Ovary (tissue), 3 donors: ENCODE results near the gene RTKN.

Experiments used
- CTCF ChIP-seq, 3 donors: fragments of 450-650 bp in 2 of 3; fragments of 200-600 bp in 1 of 3; IDR thresholded peaks; one replicate each; pipeline versions ENCODE4 v1.5.1 to v1.8.0; 2016 to 2022; ENCODE audit warnings: antibody characterized with exemption in 3 of 3, mild to moderate bottlenecking in 1 of 3
- EP300 ChIP-seq: sonication (generic); formaldehyde crosslinking; IDR thresholded peaks from one replicate; pipeline ENCODE4 v1.6.1; 2017; ENCODE audit warnings: antibody characterized with exemption
- POLR2A ChIP-seq: fragments of 450-650 bp; IDR thresholded peaks from one replicate; pipeline ENCODE4 v1.6.1; 2017; ENCODE audit warnings: antibody characterized with exemption, mild to moderate bottlenecking, moderate library complexity
- donor health status: DM: no; HTN: no; CAD: no.

DNA sequence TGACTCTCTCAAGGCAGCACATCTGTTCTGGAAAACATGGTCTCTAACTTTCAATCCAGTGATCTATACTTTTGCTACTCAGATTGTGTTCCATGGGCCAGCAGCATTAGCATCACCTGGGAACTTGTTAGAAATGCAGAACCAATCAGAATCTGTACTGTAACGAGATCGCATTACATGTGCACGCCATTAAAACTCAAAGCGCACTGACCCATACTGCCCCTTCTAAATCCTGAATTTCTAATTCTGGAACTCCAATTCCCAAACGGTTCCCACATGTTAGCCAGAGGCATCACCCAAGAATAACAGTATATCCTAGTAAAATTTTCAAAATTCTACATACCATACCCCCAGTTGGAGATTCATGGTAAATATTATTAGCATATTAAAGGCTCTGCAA lies 51.1 kb downstream of the RTKN start:
- TF ChIP-seq CTCF (IDR thresholded peaks at IDR 0.05) (no peak), POLR2A (no peak), EP300 (no peak)
